Measurements from ENCODE around the gene TLX2. TPM values are rescaled to one million over a fixed set of nuclear protein-coding genes. Genes with fewer than 3 reads are reported as not detected.

Gene TLX2
- total and polyA plus RNA-seq, 2 of the 13 experiments (the other 11 are each of a cell fraction or from before 2014, with no cell fraction given), result 0.05 to 0.20 TPM

DNA sequence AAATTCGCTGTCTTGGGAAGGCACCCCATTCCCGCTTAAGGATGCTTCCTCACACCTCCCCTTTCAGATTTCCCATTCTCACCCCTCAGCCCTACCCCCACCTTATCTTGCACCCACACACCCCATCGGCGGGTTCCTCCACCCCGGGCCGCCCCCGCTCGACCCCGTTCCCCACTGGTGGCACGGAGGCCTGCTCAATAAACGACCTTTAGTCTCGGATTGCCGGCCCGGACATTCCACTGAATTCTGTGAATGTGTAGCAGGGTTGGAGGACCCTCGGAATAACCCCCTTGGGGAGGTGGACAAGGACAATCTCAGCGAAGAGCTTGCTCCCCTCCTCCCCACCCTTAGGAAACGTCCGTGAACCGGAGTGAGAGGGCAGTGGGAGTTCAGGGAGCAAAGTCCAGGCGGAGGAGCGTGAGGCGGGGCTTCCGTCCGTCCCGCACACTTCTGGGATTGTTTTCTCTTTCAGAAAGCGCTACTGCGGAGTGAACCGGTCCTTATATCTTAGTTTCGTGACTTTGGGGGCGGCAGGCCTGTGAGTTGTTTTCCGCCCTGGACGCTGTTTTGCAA is 12.0 kb upstream of the TLX2 start (continued):
- TF ChIP-seq, protein P1, sequence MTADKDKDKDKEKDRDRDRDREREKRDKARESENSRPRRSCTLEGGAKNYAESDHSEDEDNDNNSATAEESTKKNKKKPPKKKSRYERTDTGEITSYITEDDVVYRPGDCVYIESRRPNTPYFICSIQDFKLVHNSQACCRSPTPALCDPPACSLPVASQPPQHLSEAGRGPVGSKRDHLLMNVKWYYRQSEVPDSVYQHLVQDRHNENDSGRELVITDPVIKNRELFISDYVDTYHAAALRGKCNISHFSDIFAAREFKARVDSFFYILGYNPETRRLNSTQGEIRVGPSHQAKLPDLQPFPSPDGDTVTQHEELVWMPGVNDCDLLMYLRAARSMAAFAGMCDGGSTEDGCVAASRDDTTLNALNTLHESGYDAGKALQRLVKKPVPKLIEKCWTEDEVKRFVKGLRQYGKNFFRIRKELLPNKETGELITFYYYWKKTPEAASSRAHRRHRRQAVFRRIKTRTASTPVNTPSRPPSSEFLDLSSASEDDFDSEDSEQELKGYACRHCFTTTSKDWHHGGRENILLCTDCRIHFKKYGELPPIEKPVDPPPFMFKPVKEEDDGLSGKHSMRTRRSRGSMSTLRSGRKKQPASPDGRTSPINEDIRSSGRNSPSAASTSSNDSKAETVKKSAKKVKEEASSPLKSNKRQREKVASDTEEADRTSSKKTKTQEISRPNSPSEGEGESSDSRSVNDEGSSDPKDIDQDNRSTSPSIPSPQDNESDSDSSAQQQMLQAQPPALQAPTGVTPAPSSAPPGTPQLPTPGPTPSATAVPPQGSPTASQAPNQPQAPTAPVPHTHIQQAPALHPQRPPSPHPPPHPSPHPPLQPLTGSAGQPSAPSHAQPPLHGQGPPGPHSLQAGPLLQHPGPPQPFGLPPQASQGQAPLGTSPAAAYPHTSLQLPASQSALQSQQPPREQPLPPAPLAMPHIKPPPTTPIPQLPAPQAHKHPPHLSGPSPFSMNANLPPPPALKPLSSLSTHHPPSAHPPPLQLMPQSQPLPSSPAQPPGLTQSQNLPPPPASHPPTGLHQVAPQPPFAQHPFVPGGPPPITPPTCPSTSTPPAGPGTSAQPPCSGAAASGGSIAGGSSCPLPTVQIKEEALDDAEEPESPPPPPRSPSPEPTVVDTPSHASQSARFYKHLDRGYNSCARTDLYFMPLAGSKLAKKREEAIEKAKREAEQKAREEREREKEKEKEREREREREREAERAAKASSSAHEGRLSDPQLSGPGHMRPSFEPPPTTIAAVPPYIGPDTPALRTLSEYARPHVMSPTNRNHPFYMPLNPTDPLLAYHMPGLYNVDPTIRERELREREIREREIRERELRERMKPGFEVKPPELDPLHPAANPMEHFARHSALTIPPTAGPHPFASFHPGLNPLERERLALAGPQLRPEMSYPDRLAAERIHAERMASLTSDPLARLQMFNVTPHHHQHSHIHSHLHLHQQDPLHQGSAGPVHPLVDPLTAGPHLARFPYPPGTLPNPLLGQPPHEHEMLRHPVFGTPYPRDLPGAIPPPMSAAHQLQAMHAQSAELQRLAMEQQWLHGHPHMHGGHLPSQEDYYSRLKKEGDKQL (CRISPR knock-in tag; IDR thresholded peaks at IDR 0.05; ENCODE audit: low read depth), result peak; percentile 74; the same call in 1 of the 2 replicates
- TF ChIP-seq ZFY (CRISPR knock-in tag; IDR thresholded peaks at IDR 0.05) (peak; percentile 39), MYC (CRISPR knock-in tag; IDR thresholded peaks at IDR 0.05; ENCODE audit: borderline replicate concordance) (peak; percentile 64; the same call in 1 of the 2 replicates), ZNF713 (CRISPR knock-in tag; IDR thresholded peaks at IDR 0.05) (0 out of 2 replicates have a peak, but pooled peaks have one; percentile 81), ZSCAN9 (CRISPR knock-in tag; IDR thresholded peaks at IDR 0.05; ENCODE audit: borderline replicate concordance) (peak; percentile 89), JDP2 (CRISPR knock-in tag; IDR thresholded peaks at IDR 0.05; ENCODE audit: borderline replicate concordance) (peak; percentile 42; the same call in 1 of the 2 replicates), ZNF746 (CRISPR knock-in tag; IDR thresholded peaks at IDR 0.05) (peak; percentile 72), ZNF883 (CRISPR knock-in tag; IDR thresholded peaks at IDR 0.05; ENCODE audit: not compliant biosample characterization) (no peak), TARDBP (CRISPR knock-in tag; IDR thresholded peaks at IDR 0.05) (peak; percentile 83), SMAD3 (CRISPR knock-in tag; IDR thresholded peaks at IDR 0.05) (peak; percentile 25; the same call in 1 of the 2 replicates), FOXC1 (CRISPR knock-in tag; IDR thresholded peaks at IDR 0.05; ENCODE audit: borderline replicate concordance) (peak; percentile 40; the same call in 1 of the 2 replicates), KLF16 (CRISPR knock-in tag; IDR thresholded peaks at IDR 0.05) (peak in 1 of 2 experiments; percentile 53; a peak in 1 of 4 replicates), BCL6 (CRISPR knock-in tag; IDR thresholded peaks at IDR 0.05) (peak; percentile 85)
- TF ChIP-seq, protein P2, sequence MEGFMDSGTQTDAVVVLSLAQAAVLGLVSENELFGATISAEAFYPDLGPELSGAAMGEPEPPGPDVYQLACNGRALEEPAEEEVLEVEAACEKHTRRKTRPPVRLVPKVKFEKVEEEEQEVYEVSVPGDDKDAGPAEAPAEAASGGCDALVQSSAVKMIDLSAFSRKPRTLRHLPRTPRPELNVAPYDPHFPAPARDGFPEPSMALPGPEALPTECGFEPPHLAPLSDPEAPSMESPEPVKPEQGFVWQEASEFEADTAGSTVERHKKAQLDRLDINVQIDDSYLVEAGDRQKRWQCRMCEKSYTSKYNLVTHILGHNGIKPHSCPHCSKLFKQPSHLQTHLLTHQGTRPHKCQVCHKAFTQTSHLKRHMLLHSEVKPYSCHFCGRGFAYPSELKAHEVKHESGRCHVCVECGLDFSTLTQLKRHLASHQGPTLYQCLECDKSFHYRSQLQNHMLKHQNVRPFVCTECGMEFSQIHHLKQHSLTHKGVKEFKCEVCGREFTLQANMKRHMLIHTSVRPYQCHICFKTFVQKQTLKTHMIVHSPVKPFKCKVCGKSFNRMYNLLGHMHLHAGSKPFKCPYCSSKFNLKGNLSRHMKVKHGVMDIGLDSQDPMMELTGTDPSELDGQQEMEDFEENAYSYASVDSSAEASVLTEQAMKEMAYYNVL (CRISPR knock-in tag; IDR thresholded peaks at IDR 0.05; ENCODE audit: borderline replicate concordance), result no peak
- TF ChIP-seq, protein P3, sequence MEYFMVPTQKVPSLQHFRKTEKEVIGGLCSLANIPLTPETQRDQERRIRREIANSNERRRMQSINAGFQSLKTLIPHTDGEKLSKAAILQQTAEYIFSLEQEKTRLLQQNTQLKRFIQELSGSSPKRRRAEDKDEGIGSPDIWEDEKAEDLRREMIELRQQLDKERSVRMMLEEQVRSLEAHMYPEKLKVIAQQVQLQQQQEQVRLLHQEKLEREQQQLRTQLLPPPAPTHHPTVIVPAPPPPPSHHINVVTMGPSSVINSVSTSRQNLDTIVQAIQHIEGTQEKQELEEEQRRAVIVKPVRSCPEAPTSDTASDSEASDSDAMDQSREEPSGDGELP (IDR thresholded peaks at IDR 0.05; ENCODE audit: borderline replicate concordance, low read depth), result peak; percentile 32; the same call in 1 of the 2 replicates
- TF ChIP-seq, protein P4, sequence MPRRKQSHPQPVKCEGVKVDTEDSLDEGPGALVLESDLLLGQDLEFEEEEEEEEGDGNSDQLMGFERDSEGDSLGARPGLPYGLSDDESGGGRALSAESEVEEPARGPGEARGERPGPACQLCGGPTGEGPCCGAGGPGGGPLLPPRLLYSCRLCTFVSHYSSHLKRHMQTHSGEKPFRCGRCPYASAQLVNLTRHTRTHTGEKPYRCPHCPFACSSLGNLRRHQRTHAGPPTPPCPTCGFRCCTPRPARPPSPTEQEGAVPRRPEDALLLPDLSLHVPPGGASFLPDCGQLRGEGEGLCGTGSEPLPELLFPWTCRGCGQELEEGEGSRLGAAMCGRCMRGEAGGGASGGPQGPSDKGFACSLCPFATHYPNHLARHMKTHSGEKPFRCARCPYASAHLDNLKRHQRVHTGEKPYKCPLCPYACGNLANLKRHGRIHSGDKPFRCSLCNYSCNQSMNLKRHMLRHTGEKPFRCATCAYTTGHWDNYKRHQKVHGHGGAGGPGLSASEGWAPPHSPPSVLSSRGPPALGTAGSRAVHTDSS (CRISPR knock-in tag; conservative IDR thresholded peaks at IDR 0.05), result no peak
- TF ChIP-seq, protein P5, sequence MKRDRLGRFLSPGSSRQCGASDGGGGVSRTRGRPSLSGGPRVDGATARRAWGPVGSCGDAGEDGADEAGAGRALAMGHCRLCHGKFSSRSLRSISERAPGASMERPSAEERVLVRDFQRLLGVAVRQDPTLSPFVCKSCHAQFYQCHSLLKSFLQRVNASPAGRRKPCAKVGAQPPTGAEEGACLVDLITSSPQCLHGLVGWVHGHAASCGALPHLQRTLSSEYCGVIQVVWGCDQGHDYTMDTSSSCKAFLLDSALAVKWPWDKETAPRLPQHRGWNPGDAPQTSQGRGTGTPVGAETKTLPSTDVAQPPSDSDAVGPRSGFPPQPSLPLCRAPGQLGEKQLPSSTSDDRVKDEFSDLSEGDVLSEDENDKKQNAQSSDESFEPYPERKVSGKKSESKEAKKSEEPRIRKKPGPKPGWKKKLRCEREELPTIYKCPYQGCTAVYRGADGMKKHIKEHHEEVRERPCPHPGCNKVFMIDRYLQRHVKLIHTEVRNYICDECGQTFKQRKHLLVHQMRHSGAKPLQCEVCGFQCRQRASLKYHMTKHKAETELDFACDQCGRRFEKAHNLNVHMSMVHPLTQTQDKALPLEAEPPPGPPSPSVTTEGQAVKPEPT (CRISPR knock-in tag; IDR thresholded peaks at IDR 0.05; ENCODE audit: low read depth), result no peak

Measured in HepG2 (cell line).